ENCODE measurements around the gene WFIKKN1.

GRCh38 chr16:603933-604332 lies 26.9 kb upstream of the WFIKKN1 start:
- TF ChIP-seq, protein P1, sequence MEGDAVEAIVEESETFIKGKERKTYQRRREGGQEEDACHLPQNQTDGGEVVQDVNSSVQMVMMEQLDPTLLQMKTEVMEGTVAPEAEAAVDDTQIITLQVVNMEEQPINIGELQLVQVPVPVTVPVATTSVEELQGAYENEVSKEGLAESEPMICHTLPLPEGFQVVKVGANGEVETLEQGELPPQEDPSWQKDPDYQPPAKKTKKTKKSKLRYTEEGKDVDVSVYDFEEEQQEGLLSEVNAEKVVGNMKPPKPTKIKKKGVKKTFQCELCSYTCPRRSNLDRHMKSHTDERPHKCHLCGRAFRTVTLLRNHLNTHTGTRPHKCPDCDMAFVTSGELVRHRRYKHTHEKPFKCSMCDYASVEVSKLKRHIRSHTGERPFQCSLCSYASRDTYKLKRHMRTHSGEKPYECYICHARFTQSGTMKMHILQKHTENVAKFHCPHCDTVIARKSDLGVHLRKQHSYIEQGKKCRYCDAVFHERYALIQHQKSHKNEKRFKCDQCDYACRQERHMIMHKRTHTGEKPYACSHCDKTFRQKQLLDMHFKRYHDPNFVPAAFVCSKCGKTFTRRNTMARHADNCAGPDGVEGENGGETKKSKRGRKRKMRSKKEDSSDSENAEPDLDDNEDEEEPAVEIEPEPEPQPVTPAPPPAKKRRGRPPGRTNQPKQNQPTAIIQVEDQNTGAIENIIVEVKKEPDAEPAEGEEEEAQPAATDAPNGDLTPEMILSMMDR (IDR thresholded peaks at IDR 0.05) = no peak
- TF ChIP-seq POLR2A (IDR thresholded peaks at IDR 0.05) = no peak
- no peak for TF ChIP-seq POLR2AphosphoS5 (IDR thresholded peaks at IDR 0.05)
- no peak for TF ChIP-seq EP300 (IDR thresholded peaks at IDR 0.05; ENCODE audit: low read depth)
